HG03575 (cell line): ENCODE results near the gene MED12L.

Experiments
- ATAC-seq: cut with Tn5 transposase; IDR thresholded peaks from one replicate; pipeline ENCODE4 v1.9.1; 2021; ENCODE audit not compliant: unreplicated experiment, insufficient number of reproducible peaks, low FRiP score; ENCODE audit errors: extremely low read depth

Gene MED12L

GRCh38 chr3:151200586-151200985, 115.1 kb downstream of the MED12L start:
- no peak for ATAC-seq

GRCh38 chr3:151201051-151201730, 115.7 kb downstream of the MED12L start:
- no peak for ATAC-seq

- ATAC-seq, result peak; percentile 67
Observed at GRCh38 chr3:151203051-151203420, 117.6 kb downstream of the MED12L start, which contains the start of gene GPR171. Gene GPR171 (minus strand): TSS chr3:151203216. CDS start chr3:151199386, 3,830 bp downstream.

- no peak for ATAC-seq
Observed at GRCh38 chr3:151204530-151205402, 119.3 kb downstream of the MED12L start.

GRCh38 chr3:151205482-151205881, 120.0 kb downstream of the MED12L start:
- no peak for ATAC-seq

- no peak for ATAC-seq
Observed at GRCh38 chr3:151206201-151206600, 120.7 kb downstream of the MED12L start.

GRCh38 chr3:151209654-151210053, 124.2 kb downstream of the MED12L start:
- no peak for ATAC-seq

GRCh38 chr3:151210676-151211381, 125.4 kb downstream of the MED12L start:
- ATAC-seq, result no peak

GRCh38 chr3:151213151-151213550, 127.7 kb downstream of the MED12L start:
- no peak for ATAC-seq

GRCh38 chr3:151213881-151214280, 128.4 kb downstream of the MED12L start:
- ATAC-seq, result no peak

- no peak for ATAC-seq
Observed at GRCh38 chr3:151214459-151214858, 129.0 kb downstream of the MED12L start.

GRCh38 chr3:151216641-151217607, 131.5 kb downstream of the MED12L start:
- no peak for ATAC-seq

GRCh38 chr3:151218136-151218535, 132.7 kb downstream of the MED12L start:
- no peak for ATAC-seq

- no peak for ATAC-seq
Observed at GRCh38 chr3:151219056-151219455, 133.6 kb downstream of the MED12L start.

- no peak for ATAC-seq
Observed at GRCh38 chr3:151224268-151224866, 138.9 kb downstream of the MED12L start.

GRCh38 chr3:151225040-151225975, 139.8 kb downstream of the MED12L start:
- ATAC-seq, result no peak

GRCh38 chr3:151226088-151226563, 140.7 kb downstream of the MED12L start:
- no peak for ATAC-seq
